ENCODE data around the gene AMPH. TPM values are rescaled to one million over a fixed set of nuclear protein-coding genes. Genes with fewer than 3 reads are reported as not detected.

The AMPH gene
- total and polyA plus RNA-seq, 2 of the 4 experiments (the other 2 are of a cell fraction), result 3.9 to 4.8 TPM

GRCh38 chr7:38655833-38656774 lies 24.9 kb upstream of the AMPH start:
- H3K36me3 ChIP-seq (ENCODE audit: control insufficient read depth, insufficient read depth, low read length), result no peaks in the 10 kb centered on the region
- no peak overlapping the region for H3K23ac ChIP-seq (ENCODE audit: low read depth, low read length)
- H4K5ac ChIP-seq (ENCODE audit: low read depth, low read length), result no peak overlapping the region
- H2AK9ac ChIP-seq (replicated peaks; ENCODE audit: low read depth, low read length, poor library complexity), result no peak overlapping the region
- H2BK120ac ChIP-seq (ENCODE audit: low read depth, low read length), result no peak overlapping the region
- H3K9me3 ChIP-seq (ENCODE audit: control insufficient read depth, insufficient read depth, low read length), result no peaks in the 10 kb centered on the region
- no peak overlapping the region for H3K4ac ChIP-seq (ENCODE audit: low read depth, low read length)
- no peak overlapping the region for H2AFZ ChIP-seq (replicated peaks; ENCODE audit: low read length, poor library complexity)
- dilution Hi-C loops (cut with HindIII; ENCODE audit: low sequenced_read_pairs, unreplicated experiment) (no loop called here), in situ Hi-C loops (cut with MboI; ENCODE audit: low sequenced_read_pairs) (no loop called here), intact Hi-C loops (cut with micrococcal nuclease) (no loop called here)
- no peak for ATAC-seq (ENCODE audit: low read depth)
- no peak overlapping the region for H3K18ac ChIP-seq (ENCODE audit: low read depth, low read length)
- H3K14ac ChIP-seq (replicated peaks; ENCODE audit: low read depth, low read length), result no peak overlapping the region
- no peak overlapping the region for H3K56ac ChIP-seq (ENCODE audit: extremely low read depth, insufficient read depth, low read length)
- no peaks in the 10 kb centered on the region for H3K27me3 ChIP-seq (ENCODE audit: control insufficient read depth, insufficient read depth, low read length)
- H4K91ac ChIP-seq (ENCODE audit: insufficient read depth, low read depth, low read length), result no peak overlapping the region
- H4K20me1 ChIP-seq (ENCODE audit: insufficient read depth, low read length), result no peaks in the 10 kb centered on the region
- no peak overlapping the region for H3K9ac ChIP-seq (ENCODE audit: low read depth, low read length)
- H3K9me1 ChIP-seq (ENCODE audit: insufficient read depth, low read length), result no peaks in the 10 kb centered on the region; the same call in 1 of the 2 replicates
- H2BK5ac ChIP-seq (ENCODE audit: low read depth, low read length, poor library complexity, severe bottlenecking), result no peak overlapping the region
- H3K4me2 ChIP-seq (ENCODE audit: low read depth, low read length), result no peak overlapping the region
- WGBS, 2 experiments (ENCODE audit: extremely low coverage in 2 of 2, insufficient read length in 1 of 2), result 82% methylated on average over 15 of the region's 35 CpGs; no CpG with 5 or more reads in 1 of the 2 experiments
- DNase-seq, result no peak
- POLR2A ChIA-PET (ENCODE audit: unreplicated experiment), result no interaction called here
- no peak overlapping the region for H2AK5ac ChIP-seq (ENCODE audit: low read depth, low read length)
- H4K8ac ChIP-seq (ENCODE audit: low read depth in 2 of 2, low read length in 2 of 2), result no peak overlapping the region
- no peaks in the 10 kb centered on the region for H3K4me1 ChIP-seq (ENCODE audit: control insufficient read depth, insufficient read depth, low read length)
- H2BK20ac ChIP-seq (ENCODE audit: low read depth, low read length), result no peak overlapping the region
- BruUV-seq (replicated peaks), result no TSS peak
- no peak overlapping the region for H3K27ac ChIP-seq (ENCODE audit: insufficient read depth, low read length)
- no peak overlapping the region for H2BK15ac ChIP-seq (ENCODE audit: low read depth, low read length)
- CTCF ChIA-PET, result interaction anchor here (0.6 to 1.0 kb wide), 2 partner anchors 257 to 280 kb away, joined by 3 to 7 read pairs; no protein-coding TSS in a partner anchor
- no peak overlapping the region for H3K4me3 ChIP-seq (ENCODE audit: insufficient read depth, low read depth, low read length)
- no peaks in the 10 kb centered on the region for H3K79me1 ChIP-seq (ENCODE audit: low read depth in 1 of 2, low read length in 2 of 2)
- TF ChIP-seq USF2 (IDR thresholded peaks at IDR 0.05; ENCODE audit: low read depth, low read length), result no peak
- no peak for TF ChIP-seq FOS (IDR thresholded peaks at IDR 0.05; ENCODE audit: low read depth, low read length)
- no peak for TF ChIP-seq RFX5 (IDR thresholded peaks at IDR 0.05; ENCODE audit: low read depth, low read length)
- no peak for TF ChIP-seq RCOR1 (IDR thresholded peaks at IDR 0.05; ENCODE audit: insufficient replicate concordance, low read length)
- no peak for TF ChIP-seq NFE2L2 (IDR thresholded peaks at IDR 0.05; ENCODE audit: low read depth, low read length)
- TF ChIP-seq RAD21 (IDR thresholded peaks at IDR 0.05; ENCODE audit: low read length), result no peak
- no peak for TF ChIP-seq MAZ (IDR thresholded peaks at IDR 0.05; ENCODE audit: borderline replicate concordance, low read depth, low read length)
- no peak for TF ChIP-seq BHLHE40 (IDR thresholded peaks at IDR 0.05; ENCODE audit: low read depth, low read length)
- TF ChIP-seq ELK1 (IDR thresholded peaks at IDR 0.05; ENCODE audit: borderline replicate concordance, low read depth, low read length), result no peak
- TF ChIP-seq MAFK (IDR thresholded peaks at IDR 0.05; ENCODE audit: low read depth, low read length), result no peak
- TF ChIP-seq CHD1 (IDR thresholded peaks at IDR 0.05; ENCODE audit: low read depth, low read length), result no peak
- no peak for TF ChIP-seq CEBPB (IDR thresholded peaks at IDR 0.05; ENCODE audit: low read depth, low read length)
- no peak for TF ChIP-seq SMC3 (IDR thresholded peaks at IDR 0.05; ENCODE audit: low read depth, low read length)
- TF ChIP-seq POLR2A (IDR thresholded peaks at IDR 0.05; ENCODE audit: low read depth, low read length), result no peak
- TF ChIP-seq MXI1 (IDR thresholded peaks at IDR 0.05; ENCODE audit: borderline replicate concordance, low read depth, low read length), result no peak
